SKM-1 (cell line): Measurements from ENCODE around the gene TBC1D4.

ENCODE experiments used
- DNase-seq: peaks from one replicate; lab custom pipeline; 2025; ENCODE audit not compliant: unreplicated experiment; lab: John Stamatoyannopoulos, UW

The TBC1D4 gene

DNA sequence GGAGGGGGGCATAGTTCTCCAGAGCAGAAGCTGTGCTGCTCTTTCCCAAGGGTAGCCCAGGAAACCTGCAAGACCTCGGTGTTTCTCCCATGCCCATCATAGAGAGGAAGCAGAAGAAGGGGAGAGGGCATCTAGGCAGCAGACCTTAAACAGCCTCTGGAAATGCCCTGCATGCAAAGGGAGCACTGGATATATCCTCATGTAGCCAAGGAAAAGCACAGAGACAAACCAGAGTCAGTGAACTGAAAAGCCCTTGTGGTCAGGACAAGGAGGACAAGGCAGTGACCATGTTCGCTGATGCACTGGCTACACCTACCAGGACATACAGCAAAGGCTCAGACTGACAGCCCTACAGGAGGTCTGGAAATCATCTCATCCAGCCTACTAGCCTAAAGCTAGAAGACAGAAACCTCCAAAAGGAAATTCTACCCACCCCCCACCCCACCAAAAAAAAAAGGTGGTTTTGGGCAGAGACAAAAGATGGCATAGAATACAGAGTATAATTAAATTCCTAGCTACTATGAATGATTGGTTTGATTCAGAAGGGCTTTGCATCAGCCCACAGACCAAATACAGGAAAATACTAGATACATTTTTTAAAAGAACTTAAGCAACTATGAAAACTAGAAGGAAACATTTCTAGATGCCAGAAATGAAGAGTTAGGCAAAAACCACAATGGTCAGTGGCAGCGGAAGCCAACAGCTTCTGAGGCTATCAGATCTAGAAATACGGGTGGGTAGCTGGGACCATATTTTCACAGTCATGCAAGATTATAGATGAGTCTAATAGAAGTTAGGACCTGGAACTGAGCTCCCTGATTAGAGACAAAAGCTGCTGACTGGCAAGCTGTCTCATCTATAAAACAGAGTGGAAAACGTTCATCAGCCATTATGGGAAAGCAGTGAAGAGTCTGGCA, 4.4 kb upstream of the TBC1D4 start:
- no peak for DNase-seq

- no peak for DNase-seq
These were observed 3.5 kb upstream of the TBC1D4 start for GRCh38 chr13:75485286-75486062.

GRCh38 chr13:75482820-75483079, 781 bp upstream of the TBC1D4 start:
- DNase-seq: no peak

- no peak for DNase-seq
These were observed 546 bp downstream of the TBC1D4 start for GRCh38 chr13:75481176-75482069.

GRCh38 chr13:75480671-75481175, 1.2 kb downstream of the TBC1D4 start:
- DNase-seq: no peak

GRCh38 chr13:75479102-75479740, 2.7 kb downstream of the TBC1D4 start:
- DNase-seq: no peak

- no peak for DNase-seq
These were observed 3.3 kb downstream of the TBC1D4 start for GRCh38 chr13:75478659-75479058.

DNA sequence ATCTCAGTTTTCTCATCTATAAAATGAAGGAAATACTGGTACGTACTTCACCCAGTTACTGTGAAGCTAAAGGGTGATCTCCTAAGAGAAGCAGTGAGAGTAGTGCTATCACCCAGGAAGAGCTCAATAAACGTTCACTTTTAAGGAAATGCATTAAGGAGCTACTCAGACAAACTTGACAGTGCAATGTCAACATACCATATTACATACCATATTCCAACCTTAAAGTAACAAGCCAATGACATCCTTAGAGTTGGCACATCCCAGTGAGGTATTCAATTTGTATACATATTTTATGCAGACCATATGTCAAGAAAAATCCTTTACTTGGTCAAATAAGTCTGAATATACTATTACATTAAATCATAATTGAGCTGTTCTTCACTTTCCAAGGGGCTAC, 7.0 kb downstream of the TBC1D4 start:
- no peak for DNase-seq

DNA sequence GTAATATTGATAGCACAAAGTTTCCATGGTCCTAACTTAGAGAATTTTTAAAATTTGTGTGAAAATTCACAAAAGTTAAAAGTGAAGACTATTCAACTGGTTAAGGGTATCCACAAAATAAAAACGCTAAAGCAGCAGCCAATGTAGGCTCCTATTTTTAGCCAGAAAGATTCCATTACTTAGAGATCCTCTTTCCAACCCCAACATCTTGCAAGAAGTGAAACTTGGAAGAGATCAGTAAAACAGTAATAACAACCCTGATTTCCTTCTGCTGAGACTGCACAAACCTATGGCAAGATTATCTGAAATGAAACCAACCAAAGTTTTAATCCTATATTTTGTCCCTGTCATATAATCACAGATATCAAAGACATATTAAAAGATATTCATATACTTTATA, 8.5 kb downstream of the TBC1D4 start:
- DNase-seq: no peak

GRCh38 chr13:75470676-75471075, 11.3 kb downstream of the TBC1D4 start:
- no peak for DNase-seq

DNA sequence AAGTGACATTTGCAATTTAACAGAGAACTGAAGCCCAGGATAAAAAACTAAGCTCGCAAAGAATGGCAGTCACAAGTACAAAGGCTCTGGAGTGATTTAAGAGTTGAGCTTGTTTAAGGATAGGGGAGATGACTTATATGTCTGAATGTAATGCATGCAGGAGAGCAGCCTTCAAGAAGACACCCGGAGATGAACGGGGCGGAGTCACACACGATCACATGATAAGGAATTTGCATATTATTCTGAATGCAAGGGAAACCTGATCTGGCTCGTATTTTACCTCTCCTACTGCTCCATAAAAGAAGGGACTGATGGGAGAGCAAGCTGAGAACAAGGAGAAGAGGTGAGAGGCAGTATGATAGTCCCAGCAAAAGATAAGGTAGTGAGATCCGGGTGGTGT, 12.9 kb downstream of the TBC1D4 start:
- no peak for DNase-seq

GRCh38 chr13:75468602-75469001, 13.4 kb downstream of the TBC1D4 start:
- no peak for DNase-seq

DNA sequence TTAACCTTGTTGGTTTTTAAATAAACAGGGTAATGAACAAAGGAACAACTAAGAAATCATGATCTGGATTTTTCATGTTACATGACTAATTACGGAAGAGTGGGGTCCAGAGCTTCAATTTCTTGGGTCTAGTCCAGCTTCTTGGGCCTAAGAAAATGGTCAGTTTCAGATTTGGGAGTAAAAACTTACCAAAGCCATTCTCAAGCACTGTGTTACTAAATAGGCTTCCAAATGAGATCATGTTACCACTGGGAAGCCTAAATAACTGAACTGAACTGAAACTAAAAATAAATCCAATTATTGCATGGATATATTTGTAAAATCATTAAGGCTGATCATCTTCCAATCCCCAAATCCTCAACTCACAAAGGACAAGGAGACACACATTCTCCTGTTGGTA, 13.9 kb downstream of the TBC1D4 start:
- DNase-seq: no peak

DNA sequence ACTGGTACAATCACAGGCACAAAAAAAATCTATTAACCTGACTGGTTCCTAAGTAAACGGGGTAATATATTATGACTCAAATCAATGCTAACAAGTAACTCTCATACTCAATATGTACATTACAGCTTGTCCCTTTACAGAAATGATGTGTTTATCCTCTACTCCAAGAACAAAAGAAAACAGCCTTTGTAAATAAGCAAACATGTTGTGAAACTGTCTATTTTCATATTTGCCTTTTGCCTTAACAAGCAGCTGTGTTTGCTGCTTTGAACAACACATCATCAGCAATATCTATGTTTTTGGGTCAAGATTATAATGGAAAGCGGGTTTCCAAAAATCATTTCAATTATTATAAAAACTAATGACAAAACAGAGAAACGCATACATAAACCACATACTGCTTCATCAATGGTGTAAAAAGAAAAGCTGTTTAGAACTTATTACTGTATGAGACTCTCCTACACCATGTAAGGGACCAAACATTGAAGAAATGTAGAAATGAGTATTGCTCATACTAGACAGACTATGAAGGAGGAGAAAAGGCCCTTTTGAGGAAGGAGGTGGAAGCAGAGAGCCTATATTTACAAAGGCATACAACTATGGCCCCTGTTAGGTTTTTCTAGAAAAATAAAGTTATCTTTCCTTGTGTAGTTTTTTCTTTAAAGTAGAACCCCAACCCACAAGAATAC, 14.8 kb downstream of the TBC1D4 start:
- no peak for DNase-seq

GRCh38 chr13:75465236-75465635, 16.7 kb downstream of the TBC1D4 start:
- no peak for DNase-seq

GRCh38 chr13:75461314-75461713, 20.7 kb downstream of the TBC1D4 start:
- DNase-seq: no peak

GRCh38 chr13:75460644-75461043, 21.3 kb downstream of the TBC1D4 start:
- no peak for DNase-seq

GRCh38 chr13:75458696-75459422, 23.1 kb downstream of the TBC1D4 start:
- no peak for DNase-seq

DNA sequence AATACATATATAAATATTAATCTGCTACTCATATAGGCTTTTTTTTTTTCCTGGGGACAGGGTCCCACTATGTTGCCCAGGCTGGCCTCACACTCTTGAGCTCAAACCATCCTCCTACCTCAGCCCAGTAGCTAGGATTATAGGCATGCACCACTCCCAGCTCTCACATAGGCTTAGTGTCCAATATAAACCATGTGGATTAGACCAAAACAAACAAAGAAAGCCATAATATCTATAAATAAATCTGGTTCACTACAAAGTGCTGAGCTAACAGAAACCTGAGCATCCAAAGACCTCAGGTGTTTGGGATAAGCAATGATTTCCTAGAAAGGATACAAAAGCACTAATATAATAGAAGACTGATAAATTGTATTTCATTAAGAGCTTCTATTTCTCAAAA, 26.0 kb downstream of the TBC1D4 start:
- no peak for DNase-seq

- no peak for DNase-seq
These were observed 27.5 kb downstream of the TBC1D4 start for GRCh38 chr13:75454497-75454896.
